ENCODE results near the gene COL19A1.
"Not testable (repeated sequence)": the region's sequence is repeated elsewhere in the genome, so short reads cannot be mapped to it uniquely, and the experiment has no call there.

Gene COL19A1

GRCh38 chr6:69895396-69895795 is 29.0 kb downstream of the COL19A1 start:
- no peak overlapping the region for H3K4me3 ChIP-seq (ENCODE audit: low read depth, low read length)

- H3K4me3 ChIP-seq (ENCODE audit: low read depth, low read length) = no peak overlapping the region
Observed at GRCh38 chr6:69900869-69901268, 34.5 kb downstream of the COL19A1 start.

GRCh38 chr6:69901361-69901760 is 35.0 kb downstream of the COL19A1 start:
- H3K4me3 ChIP-seq (ENCODE audit: low read depth, low read length) = no peak overlapping the region

GRCh38 chr6:69907981-69908498 is 41.7 kb downstream of the COL19A1 start:
- no peak overlapping the region for H3K4me3 ChIP-seq (ENCODE audit: low read depth, low read length)

GRCh38 chr6:69913361-69913760 is 47.0 kb downstream of the COL19A1 start:
- no peak overlapping the region for H3K4me3 ChIP-seq (ENCODE audit: low read depth, low read length)

- H3K4me3 ChIP-seq (ENCODE audit: low read depth, low read length) = no peak overlapping the region
Observed at GRCh38 chr6:69914015-69914485, 47.7 kb downstream of the COL19A1 start.

GRCh38 chr6:69915346-69915745 is 49.0 kb downstream of the COL19A1 start:
- H3K4me3 ChIP-seq (ENCODE audit: low read depth, low read length) = no peak overlapping the region

GRCh38 chr6:69917834-69918233 is 51.5 kb downstream of the COL19A1 start:
- no peak overlapping the region for H3K4me3 ChIP-seq (ENCODE audit: low read depth, low read length)

GRCh38 chr6:69918813-69919475 is 52.6 kb downstream of the COL19A1 start:
- no peak overlapping the region for H3K4me3 ChIP-seq (ENCODE audit: low read depth, low read length)

- H3K4me3 ChIP-seq (ENCODE audit: low read depth, low read length) = not testable (repeated sequence)
Observed at GRCh38 chr6:69921066-69921465, 54.7 kb downstream of the COL19A1 start.

- H3K4me3 ChIP-seq (ENCODE audit: low read depth, low read length) = not testable (repeated sequence)
Observed at GRCh38 chr6:69921611-69922010, 55.3 kb downstream of the COL19A1 start.

- H3K4me3 ChIP-seq (ENCODE audit: low read depth, low read length) = no peak overlapping the region
Observed at GRCh38 chr6:69926745-69927144, 60.4 kb downstream of the COL19A1 start.

- no peak overlapping the region for H3K4me3 ChIP-seq (ENCODE audit: low read depth, low read length)
Observed at GRCh38 chr6:69933239-69933638, 66.9 kb downstream of the COL19A1 start.

- H3K4me3 ChIP-seq (ENCODE audit: low read depth, low read length) = no peak overlapping the region
Observed at GRCh38 chr6:69935079-69935478, 68.7 kb downstream of the COL19A1 start.

- no peak overlapping the region for H3K4me3 ChIP-seq (ENCODE audit: low read depth, low read length)
Observed at GRCh38 chr6:69936674-69937363, 70.5 kb downstream of the COL19A1 start.

- no peak overlapping the region for H3K4me3 ChIP-seq (ENCODE audit: low read depth, low read length)
Observed at GRCh38 chr6:69937402-69938136, 71.2 kb downstream of the COL19A1 start.

- H3K4me3 ChIP-seq (ENCODE audit: low read depth, low read length) = no peak overlapping the region
Observed at GRCh38 chr6:69942485-69942884, 76.1 kb downstream of the COL19A1 start.

- H3K4me3 ChIP-seq (ENCODE audit: low read depth, low read length) = no peak overlapping the region
Observed at GRCh38 chr6:69945192-69945591, 78.8 kb downstream of the COL19A1 start.

- no peak overlapping the region for H3K4me3 ChIP-seq (ENCODE audit: low read depth, low read length)
Observed at GRCh38 chr6:69948479-69949114, 82.2 kb downstream of the COL19A1 start.

GRCh38 chr6:69953491-69953890 is 87.1 kb downstream of the COL19A1 start:
- H3K4me3 ChIP-seq (ENCODE audit: low read depth, low read length) = no peak overlapping the region

GRCh38 chr6:69954733-69955132 is 88.4 kb downstream of the COL19A1 start:
- no peak overlapping the region for H3K4me3 ChIP-seq (ENCODE audit: low read depth, low read length)
